Upper lobe of left lung (tissue), 6 donors: ENCODE data around the gene IMMP2L. TPM values are rescaled to one million over a fixed set of nuclear protein-coding genes. Genes with fewer than 3 reads are reported as not detected.

ENCODE experiments used
- ATAC-seq, 2 donors: fragments of 200-7000 bp; cut with Tn5 transposase; one replicate each; pipeline ENCODE4 v1.9.1; 2022; ENCODE audit warnings: mild to moderate bottlenecking in 2 of 2, moderate library complexity in 2 of 2; ENCODE audit not compliant: low FRiP score in 2 of 2
- DNase-seq, 2 donors: peaks; one replicate each; pipeline ENCODE4 v3.0.0-alpha.2; 2019 to 2020
- H3K27ac ChIP-seq, 4 donors: fragments of 200-600 bp; sonication (generic); one replicate each; pipeline ENCODE4 v1.5.1; 2016 to 2019
- H3K27me3 ChIP-seq, 4 donors: fragments of 200-600 bp; sonication (generic); one replicate each; pipeline ENCODE4 v1.5.1; 2017 to 2019
- H3K36me3 ChIP-seq, 4 donors: fragments of 200-600 bp; sonication (generic); one replicate each; pipeline ENCODE4 v1.5.1; 2016 to 2019
- H3K4me1 ChIP-seq, 4 donors: fragments of 200-600 bp; sonication (generic); one replicate each; pipeline ENCODE4 v1.5.1; 2018 to 2019
- H3K4me3 ChIP-seq, 4 donors: fragments of 200-600 bp; sonication (generic); one replicate each; pipeline ENCODE4 v1.5.1; 2017 to 2019; ENCODE audit warnings: mild to moderate bottlenecking in 2 of 4, moderate library complexity in 1 of 4
- H3K9me3 ChIP-seq, 4 donors: fragments of 200-600 bp; sonication (generic); one replicate each; pipeline ENCODE4 v1.5.1; 2018 to 2019
- EP300 ChIP-seq, 4 donors: sonication (generic); formaldehyde crosslinking; IDR thresholded peaks; one replicate each; pipeline ENCODE4 v1.5.1; 2017; ENCODE audit warnings: antibody characterized with exemption in 4 of 4, control low read depth in 2 of 4
- POLR2A ChIP-seq, 4 donors: fragments of 450-650 bp; IDR thresholded peaks; one replicate each; pipeline ENCODE4 v1.5.1; 2016 to 2017; ENCODE audit warnings: antibody characterized with exemption in 4 of 4, mild to moderate bottlenecking in 2 of 4
- POLR2AphosphoS5 ChIP-seq, 2 donors: sonication (generic); formaldehyde crosslinking; IDR thresholded peaks; one replicate each; pipeline ENCODE4 v1.5.1; 2017; ENCODE audit warnings: antibody characterized with exemption in 2 of 2
- WGBS, 2 donors: methylation state at CpG; one replicate each; pipeline ENCODE4 v1.1.5; 2017 to 2018; 5-methylcytosine and 5-hydroxymethylcytosine counted together
- total RNA-seq, 6 donors: library from RNA; depleted of rRNA in 4 of 6; stranded (reverse); fragments of >200 nt in 4 of 6; gene quantifications; one replicate each; pipeline versions ENCODE4 v1.1.0 to v1.2.1, GENCODE V29; 2016 to 2021
- TF ChIP-seq, protein P1 (sequence below), 6 experiments: fragments of 450-650 bp in 4 of 6; fragments of 200-600 bp in 2 of 6; sonication (generic) in 2 of 6; IDR thresholded peaks; one replicate each; pipeline ENCODE4 v1.5.1; 2016 to 2019; ENCODE audit warnings: antibody characterized with exemption in 6 of 6
- donor health status: DM: no; HTN: no; CAD: no; lungs with moderate emphysema.
- donor health status: DM: no; HTN: yes; CAD: no; lungs with severe emphysema.

IMMP2L gene
- total RNA-seq, 6 donors from 2014 or later = 7.1 to 17.5 (median 11.3) TPM

DNA sequence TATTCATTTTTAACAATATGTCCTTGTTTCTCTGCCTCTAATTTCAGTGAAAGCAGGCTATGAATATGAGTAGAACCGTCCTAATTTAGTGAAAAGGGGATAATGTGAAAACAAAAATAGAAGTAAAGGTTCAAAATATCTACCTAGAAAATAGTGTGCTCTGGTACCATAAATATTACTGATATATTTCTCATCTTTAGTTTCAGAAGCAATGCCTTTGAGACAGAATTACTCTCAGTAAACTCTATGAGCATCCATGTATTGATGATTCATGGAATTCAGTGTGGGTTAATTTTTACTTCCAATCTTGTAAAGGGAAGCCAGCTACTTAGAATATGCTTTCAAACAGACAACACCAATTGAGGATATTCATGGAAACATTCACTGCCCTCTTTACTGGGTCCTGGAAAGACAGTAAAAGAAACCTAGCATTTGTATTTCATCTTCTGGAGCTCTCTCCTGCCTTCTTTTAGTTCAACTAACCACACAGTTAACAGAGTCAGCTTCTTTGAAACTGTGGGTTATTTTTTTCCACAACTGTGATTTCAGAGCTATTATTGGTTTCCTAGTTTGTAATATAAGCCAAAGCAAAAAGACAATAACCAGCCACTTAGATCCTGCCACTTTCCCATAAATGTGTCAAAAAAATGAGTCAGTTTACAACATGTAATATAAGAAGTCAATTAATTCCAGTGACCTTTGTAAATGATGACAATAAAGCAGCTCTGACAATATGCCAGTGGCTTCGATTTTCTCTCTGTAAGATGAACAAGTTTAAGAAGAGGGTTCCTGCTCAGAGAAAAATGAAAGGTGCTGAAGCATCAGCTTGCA is 469.7 kb downstream of the IMMP2L start:
- Histone ChIP-seq H3K9me3 (no peaks in the 10 kb centered on the region), H3K4me1 (no peaks in the 10 kb centered on the region), H3K4me3 (peak overlapping the region in 3 of 4 donors; percentile 18 to 37 (median 35)), H3K27ac (peak overlapping the region in 2 of 4 donors; percentile 23 to 44), H3K36me3 (no peaks in the 10 kb centered on the region), H3K27me3 (no peaks in the 10 kb centered on the region)
- TF ChIP-seq, protein P1, sequence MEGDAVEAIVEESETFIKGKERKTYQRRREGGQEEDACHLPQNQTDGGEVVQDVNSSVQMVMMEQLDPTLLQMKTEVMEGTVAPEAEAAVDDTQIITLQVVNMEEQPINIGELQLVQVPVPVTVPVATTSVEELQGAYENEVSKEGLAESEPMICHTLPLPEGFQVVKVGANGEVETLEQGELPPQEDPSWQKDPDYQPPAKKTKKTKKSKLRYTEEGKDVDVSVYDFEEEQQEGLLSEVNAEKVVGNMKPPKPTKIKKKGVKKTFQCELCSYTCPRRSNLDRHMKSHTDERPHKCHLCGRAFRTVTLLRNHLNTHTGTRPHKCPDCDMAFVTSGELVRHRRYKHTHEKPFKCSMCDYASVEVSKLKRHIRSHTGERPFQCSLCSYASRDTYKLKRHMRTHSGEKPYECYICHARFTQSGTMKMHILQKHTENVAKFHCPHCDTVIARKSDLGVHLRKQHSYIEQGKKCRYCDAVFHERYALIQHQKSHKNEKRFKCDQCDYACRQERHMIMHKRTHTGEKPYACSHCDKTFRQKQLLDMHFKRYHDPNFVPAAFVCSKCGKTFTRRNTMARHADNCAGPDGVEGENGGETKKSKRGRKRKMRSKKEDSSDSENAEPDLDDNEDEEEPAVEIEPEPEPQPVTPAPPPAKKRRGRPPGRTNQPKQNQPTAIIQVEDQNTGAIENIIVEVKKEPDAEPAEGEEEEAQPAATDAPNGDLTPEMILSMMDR (IDR thresholded peaks at IDR 0.05) = no peak
- TF ChIP-seq EP300 (IDR thresholded peaks at IDR 0.05) (no peak), POLR2A (IDR thresholded peaks at IDR 0.05) (no peak), POLR2AphosphoS5 (IDR thresholded peaks at IDR 0.05) (no peak)
- DNase-seq (no peak), ATAC-seq (no peak)
- WGBS, 2 donors = 50 to 65% methylated on average over 2 of the region's 2 CpGs

DNA sequence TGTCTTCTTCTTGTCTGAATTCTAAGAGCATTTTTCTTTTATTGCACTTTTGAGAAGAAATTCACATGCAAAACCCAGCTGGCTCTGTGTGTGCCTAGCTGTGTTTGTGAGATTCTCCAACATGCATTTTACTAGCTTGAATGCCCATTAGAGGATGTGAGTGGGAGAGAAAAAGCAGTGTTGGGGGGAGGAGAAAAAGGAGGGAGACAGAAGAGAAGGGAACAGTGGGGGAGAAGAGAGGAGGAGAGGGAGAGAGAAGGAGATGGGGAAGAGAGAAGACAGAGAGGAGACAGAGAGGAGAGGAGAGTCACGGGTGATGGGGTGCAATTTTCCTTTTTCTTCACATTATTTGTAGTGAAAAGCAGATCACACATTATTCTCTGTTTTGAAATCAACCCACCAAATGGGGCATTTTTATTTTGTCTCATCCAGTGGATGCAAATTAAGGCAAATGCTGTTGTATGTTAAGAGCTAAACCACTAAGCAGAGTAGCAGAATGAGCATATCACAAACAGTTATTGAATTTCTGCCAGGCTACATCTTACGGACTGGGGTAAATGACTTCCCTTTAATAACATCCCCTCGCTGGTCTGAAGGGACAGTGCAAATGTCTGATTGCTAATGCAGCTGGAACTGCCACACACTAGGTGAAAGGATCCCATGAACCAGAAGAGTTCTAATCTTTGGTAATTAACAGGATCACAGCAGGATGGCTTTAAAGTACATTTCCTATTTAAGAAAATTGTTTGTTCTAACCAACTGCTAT is 470.5 kb downstream of the IMMP2L start:
- WGBS, 2 donors = 31 to 47% methylated on average over 3 of the region's 3 CpGs
- no peak for DNase-seq
- ATAC-seq = no peak
- TF ChIP-seq POLR2AphosphoS5 (IDR thresholded peaks at IDR 0.05) (no peak), POLR2A (IDR thresholded peaks at IDR 0.05) (no peak), EP300 (IDR thresholded peaks at IDR 0.05) (no peak)
- TF ChIP-seq, protein P1 (IDR thresholded peaks at IDR 0.05) = no peak
- Histone ChIP-seq H3K27ac (peak overlapping the region in 2 of 4 donors; percentile 23 to 44), H3K27me3 (no peaks in the 10 kb centered on the region), H3K4me3 (peak overlapping the region in 3 of 4 donors; percentile 18 to 37 (median 35)), H3K4me1 (no peaks in the 10 kb centered on the region), H3K9me3 (no peaks in the 10 kb centered on the region), H3K36me3 (no peaks in the 10 kb centered on the region)

DNA sequence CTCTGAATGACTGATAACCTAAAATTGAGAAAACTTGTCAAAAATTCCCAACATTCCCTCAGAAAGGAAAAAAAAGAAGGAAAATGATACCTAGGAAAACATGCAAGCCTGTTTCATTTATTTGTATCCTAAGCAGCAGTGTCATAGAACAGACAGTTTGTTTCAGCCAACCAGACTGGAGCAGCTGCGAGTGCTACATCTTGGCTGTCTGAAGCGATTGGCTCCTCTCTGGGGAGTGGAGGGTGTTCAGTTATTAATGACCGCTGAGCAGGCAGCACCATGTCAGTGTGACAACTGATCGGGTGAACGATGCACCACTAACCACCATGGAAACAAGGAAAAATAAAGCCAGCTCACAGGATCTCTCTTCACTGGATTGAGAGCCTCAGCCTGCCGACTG is 471.4 kb downstream of the IMMP2L start, which contains the start of gene LRRN3:
Gene LRRN3 (plus strand): TSS at position 282 of the 400 bp plus-strand sequence. CDS start 31,646 bp downstream, outside the sequence.
- Histone ChIP-seq H3K36me3 (no peaks in the 10 kb centered on the region), H3K4me3 (peak within 1 kb of the TSS in 3 of 4 donors; percentile 18 to 37 (median 35)), H3K4me1 (no peaks in the 10 kb centered on the region), H3K9me3 (no peaks in the 10 kb centered on the region), H3K27me3 (no peaks in the 10 kb centered on the region), H3K27ac (peak within 1 kb of the TSS in 2 of 4 donors; percentile 23 to 44)
- DNase-seq (peak in 1 of 2 donors; percentile 26), ATAC-seq (peak; percentile 70 to 75)
- WGBS, 2 donors = 50 to 51% methylated on average over 6 of the region's 6 CpGs
- TF ChIP-seq POLR2AphosphoS5 (IDR thresholded peaks at IDR 0.05) (peak in 1 of 2 donors; percentile 67), POLR2A (IDR thresholded peaks at IDR 0.05) (no peak), EP300 (IDR thresholded peaks at IDR 0.05) (no peak)
- TF ChIP-seq, protein P1 (IDR thresholded peaks at IDR 0.05) = no peak

DNA sequence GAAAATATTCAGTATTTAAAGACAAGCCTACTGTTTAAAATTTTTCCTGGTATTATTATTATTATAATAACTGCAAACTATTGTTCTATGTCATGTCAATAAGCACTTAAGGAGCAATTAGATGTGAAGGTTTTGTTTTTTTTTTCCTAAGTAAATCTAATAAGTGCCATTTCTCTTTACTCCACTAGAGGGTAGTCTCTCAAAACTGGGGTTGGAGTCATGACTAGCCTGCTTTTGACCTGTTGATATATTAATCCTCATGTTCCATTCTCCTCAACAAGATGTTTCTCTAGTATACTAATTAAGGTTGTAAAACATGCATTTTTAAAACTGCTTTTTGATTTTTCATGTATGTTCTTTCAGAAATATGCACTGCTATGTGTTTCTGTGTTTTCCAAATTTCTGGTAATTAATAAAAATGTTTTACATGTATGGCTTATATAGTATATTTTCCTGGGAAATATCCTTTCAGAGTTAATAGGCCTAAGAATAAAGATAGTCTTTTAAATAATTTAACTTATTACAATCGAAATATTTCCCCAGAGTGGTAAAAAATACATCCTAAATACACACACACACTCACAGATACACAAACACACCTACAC is 472.4 kb downstream of the IMMP2L start:
- Histone ChIP-seq H3K27ac (no peak overlapping the region), H3K9me3 (no peaks in the 10 kb centered on the region), H3K27me3 (no peaks in the 10 kb centered on the region), H3K4me1 (no peaks in the 10 kb centered on the region), H3K36me3 (no peaks in the 10 kb centered on the region), H3K4me3 (no peak overlapping the region)
- DNase-seq (no peak), ATAC-seq (peak in 1 of 2 donors; percentile 81)
- TF ChIP-seq, protein P1 (IDR thresholded peaks at IDR 0.05) = peak in 5 of 6 experiments; percentile 43 to 69 (median 46)
- no peak for TF ChIP-seq POLR2A (IDR thresholded peaks at IDR 0.05)
- 27 to 49% methylated on average over 1 of the region's 1 CpG for WGBS, 2 donors
